ENCODE measurements around the gene WWOX. TPM values are rescaled to one million over a fixed set of nuclear protein-coding genes. Genes with fewer than 3 reads are reported as not detected.
A peak's percentile ranks its signal among the peaks of the same experiment; 100 is the strongest.

WWOX gene
- total RNA-seq, 1 donor from 2014 or later, result 28.2 TPM

GRCh38 chr16:78438632-78439031 is 339.2 kb downstream of the WWOX start:
- H3K9me3 Mint-ChIP-seq (ENCODE audit: unreplicated experiment), result peaks cover 5% of the 10 kb centered on the region
- peaks cover 2% of the 10 kb centered on the region for H3K36me3 Mint-ChIP-seq (ENCODE audit: unreplicated experiment)
- no peak overlapping the region for H3K27ac Mint-ChIP-seq (ENCODE audit: unreplicated experiment)
- no peaks in the 10 kb centered on the region for H3K27me3 Mint-ChIP-seq (ENCODE audit: unreplicated experiment)
- H3K4me3 Mint-ChIP-seq (ENCODE audit: unreplicated experiment), result no peak overlapping the region
- no peak for DNase-seq (ENCODE audit: extremely low spot score, unreplicated experiment)
- peaks cover 14% of the 10 kb centered on the region for H3K4me1 Mint-ChIP-seq (ENCODE audit: unreplicated experiment)
- TF ChIP-seq CTCF (IDR thresholded peaks at IDR 0.05), result no peak

GRCh38 chr16:78439646-78440045 is 340.2 kb downstream of the WWOX start:
- TF ChIP-seq CTCF (IDR thresholded peaks at IDR 0.05), result no peak
- DNase-seq (ENCODE audit: extremely low spot score, unreplicated experiment), result no peak
- Mint-ChIP-seq H3K27me3 (ENCODE audit: unreplicated experiment) (no peaks in the 10 kb centered on the region), H3K4me3 (ENCODE audit: unreplicated experiment) (no peak overlapping the region), H3K9me3 (ENCODE audit: unreplicated experiment) (peaks cover under 1% of the 10 kb centered on the region), H3K4me1 (ENCODE audit: unreplicated experiment) (peaks cover 18% of the 10 kb centered on the region), H3K36me3 (ENCODE audit: unreplicated experiment) (no peaks in the 10 kb centered on the region), H3K27ac (ENCODE audit: unreplicated experiment) (no peak overlapping the region)

- no peak overlapping the region for H3K27ac Mint-ChIP-seq (ENCODE audit: unreplicated experiment)
- no peak overlapping the region for H3K4me3 Mint-ChIP-seq (ENCODE audit: unreplicated experiment)
- H3K9me3 Mint-ChIP-seq (ENCODE audit: unreplicated experiment), result no peaks in the 10 kb centered on the region
- TF ChIP-seq CTCF (IDR thresholded peaks at IDR 0.05), result no peak
- no peaks in the 10 kb centered on the region for H3K36me3 Mint-ChIP-seq (ENCODE audit: unreplicated experiment)
- DNase-seq (ENCODE audit: extremely low spot score, unreplicated experiment), result no peak
- peaks cover 20% of the 10 kb centered on the region for H3K4me1 Mint-ChIP-seq (ENCODE audit: unreplicated experiment)
- no peaks in the 10 kb centered on the region for H3K27me3 Mint-ChIP-seq (ENCODE audit: unreplicated experiment)
Observed at GRCh38 chr16:78441298-78441697, 341.8 kb downstream of the WWOX start.

- Mint-ChIP-seq H3K27me3 (ENCODE audit: unreplicated experiment) (no peaks in the 10 kb centered on the region), H3K4me3 (ENCODE audit: unreplicated experiment) (no peak overlapping the region), H3K9me3 (ENCODE audit: unreplicated experiment) (no peaks in the 10 kb centered on the region), H3K27ac (ENCODE audit: unreplicated experiment) (peak overlapping the region; percentile 12), H3K36me3 (ENCODE audit: unreplicated experiment) (no peaks in the 10 kb centered on the region), H3K4me1 (ENCODE audit: unreplicated experiment) (peaks cover 27% of the 10 kb centered on the region)
- DNase-seq (ENCODE audit: extremely low spot score, unreplicated experiment), result no peak
- TF ChIP-seq CTCF (IDR thresholded peaks at IDR 0.05), result no peak
Observed at GRCh38 chr16:78443542-78444364, 344.3 kb downstream of the WWOX start.

GRCh38 chr16:78445818-78446217 is 346.4 kb downstream of the WWOX start:
- H3K4me1 Mint-ChIP-seq (ENCODE audit: unreplicated experiment), result peaks cover 43% of the 10 kb centered on the region
- DNase-seq (ENCODE audit: extremely low spot score, unreplicated experiment), result no peak
- H3K4me3 Mint-ChIP-seq (ENCODE audit: unreplicated experiment), result no peak overlapping the region
- H3K27ac Mint-ChIP-seq (ENCODE audit: unreplicated experiment), result no peak overlapping the region
- H3K27me3 Mint-ChIP-seq (ENCODE audit: unreplicated experiment), result no peaks in the 10 kb centered on the region
- no peak for TF ChIP-seq CTCF (IDR thresholded peaks at IDR 0.05)
- no peaks in the 10 kb centered on the region for H3K36me3 Mint-ChIP-seq (ENCODE audit: unreplicated experiment)
- H3K9me3 Mint-ChIP-seq (ENCODE audit: unreplicated experiment), result no peaks in the 10 kb centered on the region
